A673 (cell line): ENCODE results near the gene PHTF2. TPM values are rescaled to one million over a fixed set of nuclear protein-coding genes. Genes with fewer than 3 reads are reported as not detected.
A peak's percentile ranks its signal among the peaks of the same experiment; 100 is the strongest.

ENCODE experiments used
- BruUV-seq: library from RNA; stranded (reverse); fragments of 400-500 nt; replicated peaks from 2 replicates; lab custom pipeline; 2021; lab: Mats Ljungman, UMichigan
- CTCF ChIA-PET: fragments of 300-600 bp; sonication (Branson Sonifier 250); formaldehyde crosslinking; loops from one replicate; lab custom pipeline; 2022; ENCODE audit warnings: antibody characterized with exemption; lab: Charles Lee
- POLR2A ChIA-PET: fragments of 300-600 bp; sonication (Branson Sonifier 250); formaldehyde crosslinking; loops from one replicate; lab custom pipeline; 2022; ENCODE audit warnings: antibody characterized with exemption; ENCODE audit not compliant: low non-redundant PET; lab: Charles Lee
- DNase-seq: peaks from one replicate; pipeline ENCODE4 v3.0.0-alpha.2; 2015; ENCODE audit warnings: low spot score
- H3K27ac ChIP-seq: fragments of 200-600 bp; sonication (generic); 2 replicates; pipeline ENCODE4 v1.5.1; 2016; ENCODE audit warnings: mixed run types, low read depth, mild to moderate bottlenecking, mixed read lengths, antibody characterized with exemption, low read length; ENCODE audit not compliant: poor library complexity, severe bottlenecking
- H3K27me3 ChIP-seq: fragments of 200-600 bp; sonication (generic); replicated peaks from 2 replicates; pipeline ENCODE4 v1.6.1; 2017; ENCODE audit warnings: mixed run types, low read depth, mild to moderate bottlenecking, mixed read lengths, antibody characterized with exemption, low read length; ENCODE audit not compliant: insufficient read depth, poor library complexity
- H3K36me3 ChIP-seq: fragments of 200-600 bp; sonication (generic); 2 replicates; pipeline ENCODE4 v1.6.1; 2016; ENCODE audit warnings: mixed run types, mild to moderate bottlenecking, mixed read lengths, antibody characterized with exemption, low read length; ENCODE audit not compliant: insufficient read depth, poor library complexity, severe bottlenecking
- H3K4me1 ChIP-seq: fragments of 200-600 bp; sonication (generic); 2 replicates; pipeline ENCODE4 v1.6.1; 2017; ENCODE audit warnings: mixed run types, mild to moderate bottlenecking, mixed read lengths, antibody characterized with exemption, low read length; ENCODE audit not compliant: insufficient read depth, poor library complexity, severe bottlenecking
- H3K4me3 ChIP-seq: fragments of 200-600 bp; sonication (generic); 2 replicates; pipeline ENCODE4 v1.5.1; 2016; ENCODE audit warnings: low read depth, mixed run types, mild to moderate bottlenecking, mixed read lengths, low read length; ENCODE audit not compliant: poor library complexity, severe bottlenecking
- H3K9me3 ChIP-seq: fragments of 200-600 bp; sonication (generic); 2 replicates; pipeline ENCODE4 v1.6.1; 2016; ENCODE audit warnings: mixed run types, low read depth, mild to moderate bottlenecking, mixed read lengths, antibody characterized with exemption, low read length; ENCODE audit not compliant: poor library complexity, severe bottlenecking
- EZH2 ChIP-seq: fragments of 200-600 bp; sonication (generic); IDR thresholded peaks from 2 replicates; pipeline ENCODE4 v1.6.1; 2017; ENCODE audit warnings: borderline replicate concordance, low read depth, mild to moderate bottlenecking, mixed read lengths, antibody characterized with exemption, low read length; ENCODE audit not compliant: poor library complexity, severe bottlenecking
- intact Hi-C: fragments of 100-400 bp; cut with micrococcal nuclease; formaldehyde crosslinking; loops from one replicate; pipeline ENCODE4 v1.10.0; 2022; ENCODE audit not compliant: unreplicated experiment
- total RNA-seq: library from RNA; stranded (reverse); gene quantifications from 2 replicates; pipeline ENCODE4 v1.2.3, GENCODE V29; 2021
- TF ChIP-seq, protein P1 (sequence below): fragments of 300-800, 200-600 bp; sonication (generic); conservative IDR thresholded peaks from 2 replicates; pipeline ENCODE4 v1.5.1; 2017; ENCODE audit warnings: low read depth, mild to moderate bottlenecking, antibody characterized with exemption, low read length, moderate library complexity, mixed read lengths

Gene PHTF2
- total RNA-seq, 1 experiment from 2014 or later, result 36.6 TPM

DNA sequence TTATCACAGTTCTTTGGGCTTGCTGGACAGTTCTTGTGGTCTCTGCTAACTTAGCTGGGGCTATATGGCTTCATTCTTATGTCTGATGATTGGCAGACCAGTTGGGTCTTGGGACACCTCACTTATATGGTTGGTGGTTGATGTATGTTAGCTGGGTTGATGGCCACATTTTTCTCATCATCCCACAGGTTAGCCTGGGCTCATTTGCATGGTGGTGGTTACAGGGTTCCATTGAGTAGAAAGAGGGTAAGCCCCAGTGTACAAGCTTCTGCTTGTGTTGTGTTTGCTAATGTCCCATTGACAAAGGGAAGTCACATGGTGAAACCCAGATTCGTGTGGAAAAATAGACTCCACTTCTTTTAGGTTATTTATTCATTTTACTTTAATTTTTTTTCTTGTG lies 41.0 kb upstream of the PHTF2 start:
- ChIA-PET CTCF (no interaction called here), POLR2A (no interaction called here)
- no peak for DNase-seq
- no peaks in the 10 kb centered on the region for H3K36me3 ChIP-seq
- no peak for TF ChIP-seq EZH2
- TF ChIP-seq, protein P1, sequence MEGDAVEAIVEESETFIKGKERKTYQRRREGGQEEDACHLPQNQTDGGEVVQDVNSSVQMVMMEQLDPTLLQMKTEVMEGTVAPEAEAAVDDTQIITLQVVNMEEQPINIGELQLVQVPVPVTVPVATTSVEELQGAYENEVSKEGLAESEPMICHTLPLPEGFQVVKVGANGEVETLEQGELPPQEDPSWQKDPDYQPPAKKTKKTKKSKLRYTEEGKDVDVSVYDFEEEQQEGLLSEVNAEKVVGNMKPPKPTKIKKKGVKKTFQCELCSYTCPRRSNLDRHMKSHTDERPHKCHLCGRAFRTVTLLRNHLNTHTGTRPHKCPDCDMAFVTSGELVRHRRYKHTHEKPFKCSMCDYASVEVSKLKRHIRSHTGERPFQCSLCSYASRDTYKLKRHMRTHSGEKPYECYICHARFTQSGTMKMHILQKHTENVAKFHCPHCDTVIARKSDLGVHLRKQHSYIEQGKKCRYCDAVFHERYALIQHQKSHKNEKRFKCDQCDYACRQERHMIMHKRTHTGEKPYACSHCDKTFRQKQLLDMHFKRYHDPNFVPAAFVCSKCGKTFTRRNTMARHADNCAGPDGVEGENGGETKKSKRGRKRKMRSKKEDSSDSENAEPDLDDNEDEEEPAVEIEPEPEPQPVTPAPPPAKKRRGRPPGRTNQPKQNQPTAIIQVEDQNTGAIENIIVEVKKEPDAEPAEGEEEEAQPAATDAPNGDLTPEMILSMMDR, result no peak
- no peak overlapping the region for H3K27ac ChIP-seq
- H3K4me3 ChIP-seq, result no peak overlapping the region
- H3K27me3 ChIP-seq, result no peaks in the 10 kb centered on the region
- BruUV-seq, result no TSS peak
- intact Hi-C loops, result loop anchor here (5.0 to 10.0 kb wide), 2 partner anchors 60 to 323 kb away; partner anchors contain the start of gene RSBN1L
- H3K4me1 ChIP-seq, result no peaks in the 10 kb centered on the region
- H3K9me3 ChIP-seq, result no peaks in the 10 kb centered on the region

DNA sequence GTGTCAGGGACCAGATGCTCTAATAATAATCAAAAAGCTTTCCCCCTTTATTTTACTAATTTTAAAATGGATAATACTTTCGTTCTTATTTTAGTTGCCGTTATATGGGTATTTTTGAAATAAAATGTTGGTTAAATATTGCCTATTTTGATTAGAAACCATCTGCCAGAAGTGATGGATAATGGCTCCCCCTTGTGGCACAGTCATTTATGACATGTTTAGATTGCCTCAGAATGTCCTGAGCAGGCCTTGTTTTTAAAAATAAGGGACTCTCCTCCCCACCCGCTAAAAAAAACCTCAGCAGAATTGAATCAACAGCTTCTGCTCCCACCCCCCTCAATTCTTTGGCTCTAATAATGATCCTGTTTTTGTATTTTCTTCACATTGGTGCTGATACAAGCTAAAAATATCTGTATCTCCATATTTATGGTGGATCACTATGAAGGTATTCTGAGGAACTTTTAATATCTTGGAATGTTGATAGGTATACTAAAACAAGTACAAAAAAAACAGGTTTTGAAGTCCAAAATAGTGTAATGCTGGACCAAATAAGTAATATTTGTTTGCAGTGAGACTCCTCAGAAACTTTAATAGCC lies 39.2 kb upstream of the PHTF2 start:
- no peaks in the 10 kb centered on the region for H3K4me1 ChIP-seq
- DNase-seq, result peak; percentile 68
- BruUV-seq, result no TSS peak
- ChIA-PET POLR2A (interaction anchor here (0.7 kb wide), 1 partner anchor 385 kb away, joined by 3 read pairs; no protein-coding TSS in a partner anchor), CTCF (interaction anchor here (0.6 kb wide), 1 partner anchor 221 kb away, joined by 9 read pairs; no protein-coding TSS in a partner anchor)
- H3K27me3 ChIP-seq, result no peaks in the 10 kb centered on the region
- no peaks in the 10 kb centered on the region for H3K36me3 ChIP-seq
- H3K27ac ChIP-seq, result no peak overlapping the region
- H3K9me3 ChIP-seq, result no peaks in the 10 kb centered on the region
- H3K4me3 ChIP-seq, result no peak overlapping the region
- intact Hi-C loops, result loop anchor here (1.0 to 10.0 kb wide), 3 partner anchors 62 to 325 kb away; partner anchors contain the start of gene RSBN1L
- TF ChIP-seq, protein P1, result peak; percentile 88
- TF ChIP-seq EZH2, result no peak

DNA sequence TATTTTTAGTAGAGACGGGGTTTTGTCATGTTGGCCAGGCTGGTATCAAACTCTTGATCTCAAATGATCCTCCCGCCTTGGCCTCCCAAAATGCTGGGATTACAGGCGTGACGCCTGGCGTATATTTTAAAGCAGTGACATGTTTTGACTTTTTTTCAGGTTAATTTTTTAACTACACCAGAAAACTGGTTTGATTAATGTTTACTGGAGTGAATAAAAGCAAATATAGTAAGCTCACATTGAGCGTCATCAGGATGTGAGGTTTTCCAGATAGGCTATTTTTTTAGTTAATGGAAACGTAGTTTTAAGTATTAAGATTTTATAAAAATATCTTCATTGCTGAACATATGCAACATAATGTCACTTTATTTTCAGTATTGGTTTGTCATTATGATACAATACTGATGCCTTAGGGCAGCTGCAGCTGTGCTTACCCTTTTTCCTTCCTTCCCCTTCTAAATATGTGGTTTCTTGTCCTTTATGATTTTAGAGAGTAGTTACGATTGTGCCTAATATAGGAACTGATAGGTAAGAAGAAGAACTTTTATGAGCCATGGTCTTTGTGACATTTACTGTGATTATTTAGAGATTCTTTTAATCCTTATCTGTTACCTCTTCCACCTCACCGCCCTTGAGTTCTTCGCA lies 37.6 kb upstream of the PHTF2 start:
- no TSS peak for BruUV-seq
- Histone ChIP-seq H3K9me3 (no peaks in the 10 kb centered on the region), H3K27me3 (no peaks in the 10 kb centered on the region), H3K27ac (no peak overlapping the region), H3K4me3 (no peak overlapping the region), H3K4me1 (no peaks in the 10 kb centered on the region), H3K36me3 (no peaks in the 10 kb centered on the region)
- TF ChIP-seq, protein P1, result no peak
- POLR2A ChIA-PET, result no interaction called here
- DNase-seq, result no peak
- CTCF ChIA-PET, result interaction anchor here (0.6 kb wide), 1 partner anchor 35 kb away, joined by 6 read pairs; no protein-coding TSS in a partner anchor
- intact Hi-C loops, result no loop called here
